SK-N-SH treated with all-trans-retinoic acid at 6 μM for 48 hours (cell line): ENCODE measurements around the gene PPARG.

Experiments used
- ZC3H10 ChIP-seq: fragments of 250-450 bp; sonication (Bioruptor Pico); IDR thresholded peaks from 2 replicates; pipeline ENCODE4 v1.5.1; 2021; ENCODE audit warnings: mild to moderate bottlenecking, moderate library complexity
- ZNF565 ChIP-seq: fragments of 450-650 bp; formaldehyde crosslinking; conservative IDR thresholded peaks from 2 replicates; pipeline ENCODE4 v1.5.0; 2020; ENCODE audit warnings: low read depth, mild to moderate bottlenecking, moderate library complexity

DNA sequence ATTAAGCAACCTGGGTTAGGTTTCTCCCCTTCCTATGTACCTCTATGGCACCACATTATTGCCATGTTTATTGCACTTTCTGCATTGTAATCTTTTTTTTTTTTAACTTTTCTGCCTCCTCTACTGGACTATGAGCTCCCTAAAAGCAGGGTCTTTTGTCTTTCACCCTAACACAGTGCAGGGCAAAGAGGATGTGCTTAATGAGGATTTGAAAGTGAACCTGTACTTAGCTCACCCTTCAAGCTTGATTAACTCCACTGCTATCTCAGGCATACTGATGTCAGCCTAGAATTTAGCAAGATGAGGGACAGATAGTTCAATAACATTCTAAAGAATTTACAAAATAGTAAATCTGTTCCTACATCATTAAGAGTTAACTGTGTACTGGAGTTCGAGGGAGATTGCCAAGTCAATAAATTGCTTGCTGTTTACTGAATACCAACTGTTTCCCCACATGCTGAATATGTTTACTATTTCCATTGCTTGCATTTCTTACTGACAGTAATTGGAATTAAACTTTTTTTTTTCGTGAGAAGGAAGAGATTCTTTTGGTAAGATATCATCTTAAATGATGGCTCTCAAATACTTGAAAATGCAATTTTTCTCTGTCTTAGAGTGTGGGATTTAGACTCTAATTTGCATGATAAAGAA, 15.7 kb upstream of the PPARG start:
- TF ChIP-seq ZC3H10 (CRISPR knock-in tag) = no peak
- TF ChIP-seq ZNF565 (CRISPR knock-in tag) = no peak
